ENCODE results near the gene KDM3A. TPM values are rescaled to one million over a fixed set of nuclear protein-coding genes. Genes with fewer than 3 reads are reported as not detected.

The KDM3A gene
- total RNA-seq, 2 experiments from 2014 or later = 107 to 114 TPM

- no peak for TF ChIP-seq CTCF (IDR thresholded peaks at IDR 0.05)
- no peak overlapping the region for H3K27ac Mint-ChIP-seq
- no peak overlapping the region for H3K4me3 Mint-ChIP-seq
- ChIA-PET POLR2A (interaction anchor here (1.1 kb wide), 1 partner anchor 13 kb away, joined by 3 read pairs; no protein-coding TSS in a partner anchor), CTCF (interaction anchor here (0.6 to 2.2 kb wide), 3 partner anchors 16 to 49 kb away, joined by 3 to 7 read pairs (median 5); no protein-coding TSS in a partner anchor)
- peaks cover 13% of the 10 kb centered on the region for H3K4me1 Mint-ChIP-seq (ENCODE audit: low read depth)
- no peaks in the 10 kb centered on the region for H3K27me3 Mint-ChIP-seq
- H3K9me3 Mint-ChIP-seq = no peaks in the 10 kb centered on the region
- DNase-seq = no peak
- ATAC-seq = no peak
- no peaks in the 10 kb centered on the region for H3K36me3 Mint-ChIP-seq (ENCODE audit: low read depth)
- intact Hi-C loops (cut with micrococcal nuclease) = no loop called here
These were observed 43.2 kb upstream of the KDM3A start for GRCh38 chr2:86397986-86398385.

GRCh38 chr2:86398500-86399474, 42.4 kb upstream of the KDM3A start:
- POLR2A ChIA-PET = interaction anchor here (0.6 to 1.1 kb wide), 2 partner anchors 13 to 299 kb away, joined by 3 read pairs; no protein-coding TSS in a partner anchor
- Mint-ChIP-seq H3K27ac (no peak overlapping the region), H3K27me3 (no peaks in the 10 kb centered on the region), H3K36me3 (ENCODE audit: low read depth) (no peaks in the 10 kb centered on the region), H3K4me1 (ENCODE audit: low read depth) (peaks cover 5% of the 10 kb centered on the region), H3K4me3 (no peak overlapping the region), H3K9me3 (no peaks in the 10 kb centered on the region)
- intact Hi-C loops (cut with micrococcal nuclease) = no loop called here
- ATAC-seq (no peak), DNase-seq (no peak)
- CTCF ChIA-PET = interaction anchor here (0.6 to 2.2 kb wide), 3 partner anchors 26 to 177 kb away, joined by 3 to 7 read pairs (median 3); no protein-coding TSS in a partner anchor
- TF ChIP-seq CTCF (IDR thresholded peaks at IDR 0.05) = no peak

- CTCF ChIA-PET = no interaction called here
- Mint-ChIP-seq H3K4me3 (no peak overlapping the region), H3K36me3 (ENCODE audit: low read depth) (no peaks in the 10 kb centered on the region), H3K4me1 (ENCODE audit: low read depth) (no peaks in the 10 kb centered on the region), H3K9me3 (no peaks in the 10 kb centered on the region), H3K27ac (no peak overlapping the region), H3K27me3 (no peaks in the 10 kb centered on the region)
- no peak for TF ChIP-seq CTCF (IDR thresholded peaks at IDR 0.05)
- POLR2A ChIA-PET = interaction anchor here (0.6 to 0.7 kb wide), 2 partner anchors 94 to 150 kb away, joined by 3 to 4 read pairs; no protein-coding TSS in a partner anchor
- DNase-seq = no peak
- intact Hi-C loops (cut with micrococcal nuclease) = no loop called here
- no peak for ATAC-seq
These were observed 40.9 kb upstream of the KDM3A start for GRCh38 chr2:86400321-86400720.

- DNase-seq = no peak
- peaks cover 4% of the 10 kb centered on the region for H3K36me3 Mint-ChIP-seq (ENCODE audit: low read depth)
- no peak for ATAC-seq
- CTCF ChIA-PET = no interaction called here
- intact Hi-C loops (cut with micrococcal nuclease) = no loop called here
- H3K4me1 Mint-ChIP-seq (ENCODE audit: low read depth) = peaks cover 6% of the 10 kb centered on the region
- peaks cover 17% of the 10 kb centered on the region for H3K27me3 Mint-ChIP-seq
- peaks cover 7% of the 10 kb centered on the region for H3K9me3 Mint-ChIP-seq
- H3K27ac Mint-ChIP-seq = no peak overlapping the region
- no peak for TF ChIP-seq CTCF (IDR thresholded peaks at IDR 0.05)
- H3K4me3 Mint-ChIP-seq = no peak overlapping the region
- POLR2A ChIA-PET = no interaction called here
These were observed 30.6 kb upstream of the KDM3A start for GRCh38 chr2:86410581-86410980.

GRCh38 chr2:86411396-86411795, 29.8 kb upstream of the KDM3A start:
- H3K27ac Mint-ChIP-seq = no peak overlapping the region
- intact Hi-C loops (cut with micrococcal nuclease) = no loop called here
- peaks cover 6% of the 10 kb centered on the region for H3K4me1 Mint-ChIP-seq (ENCODE audit: low read depth)
- no peak overlapping the region for H3K4me3 Mint-ChIP-seq
- peaks cover 7% of the 10 kb centered on the region for H3K9me3 Mint-ChIP-seq
- ChIA-PET POLR2A (interaction anchor here (0.6 kb wide), 1 partner anchor 1693 kb away, joined by 3 read pairs; no protein-coding TSS in a partner anchor), CTCF (no interaction called here)
- peaks cover 4% of the 10 kb centered on the region for H3K36me3 Mint-ChIP-seq (ENCODE audit: low read depth)
- DNase-seq = no peak
- peaks cover 17% of the 10 kb centered on the region for H3K27me3 Mint-ChIP-seq
- TF ChIP-seq CTCF (IDR thresholded peaks at IDR 0.05) = no peak
- no peak for ATAC-seq
